KOPT-K1 (cell line): ENCODE results near the gene ANKRD22.

Experiments used
- H3K27ac ChIP-seq: fragments of 200-600 bp; sonication (generic); 2 replicates; pipeline ENCODE4 v1.5.1; 2016; ENCODE audit warnings: antibody characterized with exemption, mild to moderate bottlenecking, low read depth, low read length; ENCODE audit not compliant: poor library complexity, severe bottlenecking
- H3K36me3 ChIP-seq: fragments of 200-600 bp; sonication (generic); 2 replicates; pipeline ENCODE4 v1.5.1; 2017; ENCODE audit warnings: antibody characterized with exemption, mild to moderate bottlenecking, low read length, moderate library complexity; ENCODE audit not compliant: insufficient read depth
- H3K9me3 ChIP-seq: fragments of 200-600 bp; sonication (generic); 2 replicates; pipeline ENCODE4 v1.5.1; 2017; ENCODE audit warnings: antibody characterized with exemption, low read length, mild to moderate bottlenecking; ENCODE audit not compliant: insufficient read depth, poor library complexity, severe bottlenecking

ANKRD22 gene

GRCh38 chr10:88851706-88852105 is at the start of gene ANKRD22:
Gene ANKRD22, minus strand, starts transcription at chr10:88851844. Its CDS starts 237 bp downstream, at chr10:88851607.
- no peak within 1 kb of the TSS for H3K27ac ChIP-seq
- H3K9me3 ChIP-seq: no peaks in the 10 kb centered on the region
- H3K36me3 ChIP-seq: no peaks in the 10 kb centered on the region

DNA sequence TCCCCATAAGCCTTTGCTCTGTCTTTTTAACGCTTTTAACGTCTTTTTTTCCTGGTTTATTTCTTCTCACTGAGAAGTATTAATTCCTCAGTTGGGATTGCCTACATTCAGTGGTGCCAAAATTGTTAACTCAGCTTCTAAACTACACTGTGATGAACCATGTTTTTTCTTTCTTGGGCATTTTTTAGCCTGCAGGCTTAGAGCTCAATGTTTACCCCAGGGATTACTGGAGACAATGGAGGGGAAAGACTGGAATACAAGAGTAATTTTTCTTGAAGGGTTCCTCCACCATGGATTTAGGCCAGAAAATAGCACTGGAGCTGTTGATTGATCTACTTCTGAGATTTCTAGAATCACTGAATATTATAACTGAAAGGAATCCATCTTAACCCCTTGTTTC is 48.2 kb upstream of the ANKRD22 start:
- Histone ChIP-seq H3K36me3 (peaks cover 88% of the 10 kb centered on the region), H3K9me3 (no peaks in the 10 kb centered on the region), H3K27ac (no peak overlapping the region)

DNA sequence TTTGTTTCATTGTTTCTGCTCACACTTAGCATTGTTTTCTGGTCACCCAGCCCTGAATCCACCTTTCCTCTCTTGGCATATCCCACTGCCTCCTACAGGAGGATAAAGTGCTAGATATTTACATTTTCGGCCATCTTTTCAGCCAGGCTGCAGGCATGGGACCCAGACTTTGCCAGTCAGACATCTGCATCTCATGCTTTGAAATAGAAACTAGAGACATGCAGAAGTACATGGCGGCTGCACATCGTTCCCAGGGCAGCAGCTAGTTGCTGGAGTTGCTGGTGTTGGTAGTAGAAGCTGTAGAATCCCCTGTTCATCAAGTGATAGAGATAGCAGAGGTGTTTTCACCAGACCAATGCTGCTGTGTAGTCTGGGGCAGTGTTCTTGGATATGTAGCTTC is 47.1 kb upstream of the ANKRD22 start:
- peaks cover 86% of the 10 kb centered on the region for H3K36me3 ChIP-seq
- no peak overlapping the region for H3K27ac ChIP-seq
- H3K9me3 ChIP-seq: no peaks in the 10 kb centered on the region

- Histone ChIP-seq H3K9me3 (no peaks in the 10 kb centered on the region), H3K36me3 (peaks cover 73% of the 10 kb centered on the region), H3K27ac (no peak overlapping the region)
Observed at GRCh38 chr10:88896994-88897853, 45.6 kb upstream of the ANKRD22 start.

- Histone ChIP-seq H3K36me3 (peaks cover 65% of the 10 kb centered on the region), H3K9me3 (no peaks in the 10 kb centered on the region), H3K27ac (no peak overlapping the region)
Observed at GRCh38 chr10:88896372-88896993, 44.8 kb upstream of the ANKRD22 start.

- peaks cover 54% of the 10 kb centered on the region for H3K36me3 ChIP-seq
- H3K9me3 ChIP-seq: no peaks in the 10 kb centered on the region
- H3K27ac ChIP-seq: no peak overlapping the region
Observed at GRCh38 chr10:88895250-88895649, 43.6 kb upstream of the ANKRD22 start.

GRCh38 chr10:88893611-88894010 is 42.0 kb upstream of the ANKRD22 start:
- peaks cover 40% of the 10 kb centered on the region for H3K36me3 ChIP-seq
- H3K27ac ChIP-seq: no peak overlapping the region
- H3K9me3 ChIP-seq: no peaks in the 10 kb centered on the region

DNA sequence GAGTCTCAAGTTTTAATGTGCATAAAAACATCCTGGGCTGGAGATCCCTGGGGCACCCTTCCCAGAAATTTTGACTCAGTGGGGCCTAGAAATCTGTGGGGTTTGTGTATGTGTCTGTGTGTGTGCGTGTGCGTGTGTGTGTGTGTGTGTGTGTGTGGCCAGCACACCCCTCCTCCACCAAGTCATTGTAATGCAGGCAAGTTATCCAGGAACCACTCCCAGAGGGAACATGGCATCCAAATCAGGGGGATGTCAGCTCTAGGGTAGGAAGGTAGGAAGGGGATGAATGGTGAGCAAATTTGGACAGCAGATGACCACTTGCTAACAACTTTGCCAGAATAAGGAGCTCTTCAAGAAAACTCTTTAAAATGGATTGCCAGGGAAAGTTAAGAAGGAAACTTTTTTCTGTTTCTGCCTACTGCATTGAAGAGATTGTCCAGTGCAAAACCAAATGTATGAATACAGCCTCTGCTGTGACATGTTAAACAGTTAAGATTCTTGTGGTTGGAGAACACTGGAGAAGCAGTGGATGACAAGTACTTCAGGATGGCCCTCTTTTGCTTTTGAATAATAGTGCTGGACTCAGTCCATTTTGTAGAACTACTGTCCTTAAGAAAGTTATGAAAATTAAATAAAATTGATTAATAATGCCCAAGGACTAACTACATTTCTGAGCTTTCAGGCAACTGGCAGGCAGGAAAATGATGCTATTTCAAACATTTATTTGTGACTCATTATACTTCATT is 40.8 kb upstream of the ANKRD22 start:
- H3K9me3 ChIP-seq: no peaks in the 10 kb centered on the region
- peaks cover 39% of the 10 kb centered on the region for H3K36me3 ChIP-seq
- H3K27ac ChIP-seq: no peak overlapping the region

DNA sequence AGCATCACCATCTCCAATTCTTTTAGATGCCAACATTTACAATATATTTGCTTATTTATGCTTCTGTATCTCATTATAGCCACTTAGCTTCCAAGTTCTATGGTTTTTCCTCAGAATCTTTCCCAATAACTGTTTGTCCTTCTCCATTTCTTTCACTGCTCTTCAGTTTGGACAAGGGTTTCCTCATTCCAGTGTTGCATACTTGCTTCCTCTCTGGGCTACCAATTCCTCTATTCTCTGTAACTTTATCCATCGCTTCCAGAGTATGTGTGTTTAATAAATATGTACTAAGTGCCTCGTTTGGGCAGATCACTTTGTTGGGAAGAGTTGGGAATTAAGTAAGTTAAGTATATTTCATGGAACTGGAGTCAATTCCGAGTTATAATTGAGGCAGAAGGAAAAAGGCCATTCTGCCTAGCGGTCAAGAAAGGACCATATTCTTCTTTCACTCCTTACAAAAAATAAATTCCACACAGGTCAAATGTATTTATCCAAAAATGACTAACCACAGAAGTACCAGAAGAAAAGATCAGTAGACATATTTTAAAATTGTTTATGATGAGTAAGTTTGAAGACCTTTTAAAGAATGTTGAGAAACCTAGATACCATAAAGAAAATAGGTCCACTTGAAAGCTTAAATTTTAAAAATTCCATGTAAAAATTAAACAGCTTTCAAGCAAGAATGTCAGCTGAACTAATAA is 39.2 kb upstream of the ANKRD22 start:
- Histone ChIP-seq H3K27ac (no peak overlapping the region), H3K9me3 (no peaks in the 10 kb centered on the region), H3K36me3 (peaks cover 27% of the 10 kb centered on the region)

- Histone ChIP-seq H3K27ac (no peak overlapping the region), H3K36me3 (peaks cover 21% of the 10 kb centered on the region), H3K9me3 (no peaks in the 10 kb centered on the region)
Observed at GRCh38 chr10:88889559-88890337, 38.1 kb upstream of the ANKRD22 start.

- Histone ChIP-seq H3K36me3 (peaks cover 21% of the 10 kb centered on the region), H3K27ac (no peak overlapping the region), H3K9me3 (no peaks in the 10 kb centered on the region)
Observed at GRCh38 chr10:88888810-88889445, 37.3 kb upstream of the ANKRD22 start.

DNA sequence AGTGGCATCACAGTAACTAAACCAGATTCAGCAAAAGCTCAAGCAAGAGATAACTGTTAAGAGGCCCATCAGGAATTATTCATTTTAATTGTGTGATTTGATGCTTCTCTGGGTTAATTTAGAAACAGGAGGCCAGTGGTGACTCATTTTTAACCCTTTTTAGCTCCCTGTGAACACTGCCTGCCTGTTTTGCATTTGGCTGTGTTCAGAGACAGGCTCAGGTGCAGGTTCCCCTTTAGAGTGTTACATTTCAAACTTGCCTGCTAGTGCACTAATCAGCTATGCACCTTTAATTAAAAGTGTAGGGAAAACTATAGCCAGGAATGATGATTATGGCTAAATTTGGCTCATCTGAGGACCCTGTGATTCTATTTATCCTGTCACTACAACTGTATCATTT is 34.9 kb upstream of the ANKRD22 start:
- peaks cover 35% of the 10 kb centered on the region for H3K36me3 ChIP-seq
- H3K27ac ChIP-seq: no peak overlapping the region
- H3K9me3 ChIP-seq: no peaks in the 10 kb centered on the region

DNA sequence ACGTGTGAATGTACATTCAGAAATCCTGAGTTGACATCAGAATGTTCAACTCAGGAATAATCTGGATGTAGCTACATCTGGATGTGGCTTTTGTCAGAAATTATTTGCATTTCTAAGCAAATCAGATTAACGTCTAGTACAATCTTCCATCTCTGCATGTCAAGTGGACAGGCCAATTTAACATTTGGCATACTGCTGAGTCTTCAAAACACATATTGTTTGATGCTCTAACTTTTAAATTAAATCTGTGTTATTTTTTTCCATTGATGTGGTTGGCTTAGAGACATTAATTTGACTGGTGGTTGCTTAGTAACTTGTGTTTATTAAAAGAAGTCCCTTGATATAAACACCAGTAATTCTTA is 31.8 kb upstream of the ANKRD22 start:
- Histone ChIP-seq H3K9me3 (no peaks in the 10 kb centered on the region), H3K27ac (no peak overlapping the region), H3K36me3 (peaks cover 35% of the 10 kb centered on the region)
